Natural killer cell (primary cell): ENCODE data around the gene SH3D19. TPM values are rescaled to one million over a fixed set of nuclear protein-coding genes. Genes with fewer than 3 reads are reported as not detected.

Source experiments
- ATAC-seq, 3 donors: fragments of 150-1000 bp in 2 of 3; fragments of 200-7000 bp in 1 of 3; cut with Tn5 transposase; 1 replicate in 1 of 3; 2 replicates in 2 of 3; pipeline ENCODE4 v1.10.0; 2021; ENCODE audit warnings: mild to moderate bottlenecking in 2 of 3, moderate library complexity in 2 of 3
- DNase-seq, 2 donors: peaks; one replicate each; pipeline versions ENCODE4 v3.0.0 to v3.0.0-alpha.2; 2013 to 2021; ENCODE audit warnings: mixed read lengths in 1 of 2
- H3K27ac ChIP-seq: one replicate; pipeline ENCODE4 v1.5.1; 2013; ENCODE audit warnings: mild to moderate bottlenecking, low read length
- H3K27me3 ChIP-seq: one replicate; pipeline ENCODE4 v1.6.1; 2013; ENCODE audit warnings: low read length; ENCODE audit not compliant: control insufficient read depth, insufficient read depth
- H3K36me3 ChIP-seq: one replicate; pipeline ENCODE4 v1.6.1; 2013; ENCODE audit warnings: low read length; ENCODE audit not compliant: control insufficient read depth, insufficient read depth
- H3K4me1 ChIP-seq: one replicate; pipeline ENCODE4 v1.6.1; 2013; ENCODE audit warnings: low read length; ENCODE audit not compliant: control insufficient read depth, insufficient read depth
- H3K4me3 ChIP-seq: one replicate; pipeline ENCODE4 v1.5.1; 2013; ENCODE audit warnings: low read length
- H3K9me3 ChIP-seq: one replicate; pipeline ENCODE4 v1.6.1; 2013; ENCODE audit warnings: low read length; ENCODE audit not compliant: control insufficient read depth, insufficient read depth
- H3K27ac Mint-ChIP-seq, 2 donors: one replicate each; pipeline ENCODE4 v1.8.0; 2022; ENCODE audit warnings: mild to moderate bottlenecking in 2 of 2, mixed read lengths in 2 of 2, moderate library complexity in 1 of 2
- H3K27me3 Mint-ChIP-seq, 2 donors: one replicate each; pipeline ENCODE4 v1.8.0; 2022; ENCODE audit warnings: low read depth in 2 of 2, mixed read lengths in 2 of 2
- H3K36me3 Mint-ChIP-seq: one replicate; pipeline ENCODE4 v1.8.0; 2022; ENCODE audit warnings: mixed read lengths
- H3K4me1 Mint-ChIP-seq, 2 donors: one replicate each; pipeline ENCODE4 v1.8.0; 2022; ENCODE audit warnings: mixed read lengths in 2 of 2
- H3K4me3 Mint-ChIP-seq: one replicate; pipeline ENCODE4 v1.8.0; 2022; ENCODE audit warnings: mild to moderate bottlenecking, moderate library complexity, mixed read lengths
- H3K9me3 Mint-ChIP-seq, 2 donors: one replicate each; pipeline ENCODE4 v1.8.0; 2022; ENCODE audit warnings: mixed read lengths in 2 of 2
- CTCF ChIP-seq: fragments of 200-600 bp; IDR thresholded peaks from one replicate; pipeline ENCODE4 v1.8.0; 2022; ENCODE audit warnings: antibody characterized with exemption
- WGBS: methylation state at CpG from one replicate; pipeline ENCODE4 v1.1.7; 2013; ENCODE audit warnings: missing lambda C conversion rate; ENCODE audit not compliant: insufficient coverage; 5-methylcytosine and 5-hydroxymethylcytosine counted together
- intact Hi-C: fragments of 100-400 bp; cut with micrococcal nuclease; formaldehyde crosslinking; loops from one replicate; pipeline ENCODE4 v1.14.2; 2022
- total RNA-seq, 4 donors: library from RNA; stranded (reverse); fragments of 120-200 nt in 1 of 4; gene quantifications; one replicate each; pipeline versions ENCODE4 v1.2.3 to v1.2.4, GENCODE V29; 2013 to 2022

SH3D19 gene
- total RNA-seq, 3 donors from 2014 or later (not counting 1 experiment from before 2014, with no cell fraction given) = 0.13 TPM; not detected in 2

DNA sequence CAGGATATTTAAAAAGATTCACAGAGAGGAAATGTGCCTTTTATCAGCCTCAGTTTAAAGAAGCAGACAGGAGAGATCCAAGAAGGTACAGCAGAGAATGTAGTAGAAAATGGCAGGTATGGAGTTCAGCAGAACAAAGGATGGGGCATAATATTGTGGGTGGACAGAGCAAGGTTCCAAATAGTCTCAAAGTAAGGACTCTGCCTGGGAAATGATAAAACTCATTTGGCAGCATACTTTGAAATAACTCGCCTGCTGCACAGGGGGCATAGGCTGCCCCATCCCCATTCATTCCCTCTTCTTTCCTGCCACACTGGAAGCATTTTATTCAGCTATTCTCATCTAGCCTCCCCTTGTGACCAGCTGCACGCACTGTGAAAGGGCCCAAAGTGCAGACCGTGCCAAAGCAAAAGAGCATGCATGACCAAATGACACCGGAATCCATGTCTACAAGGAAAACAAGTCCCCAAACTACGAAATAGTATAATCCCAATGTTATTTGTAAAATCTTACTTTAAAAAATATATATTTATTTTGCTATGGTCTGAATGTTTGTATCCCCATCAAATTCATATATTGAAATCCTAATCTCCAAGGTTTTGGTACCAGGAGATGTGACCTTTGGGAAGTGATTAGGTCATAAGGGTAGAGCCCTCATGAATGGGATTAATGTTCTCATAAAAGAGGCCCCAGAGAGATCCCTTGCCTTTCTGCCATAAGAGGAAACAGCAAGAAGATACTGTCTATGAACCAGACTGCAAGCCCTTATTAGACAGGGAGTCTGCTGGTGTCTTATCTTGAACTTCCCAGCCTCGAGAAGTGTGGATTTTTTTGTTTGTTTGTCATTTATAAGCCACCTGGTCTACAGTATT lies 125.8 kb downstream of the SH3D19 start:
- ATAC-seq (no peak), DNase-seq (no peak)
- intact Hi-C loops = no loop called here
- Mint-ChIP-seq H3K27ac (no peak overlapping the region), H3K4me1 (no peaks in the 10 kb centered on the region), H3K9me3 (no peaks in the 10 kb centered on the region), H3K4me3 (no peak overlapping the region), H3K27me3 (peaks cover 0 to 3% of the 10 kb centered on the region in 2 donors), H3K36me3 (no peaks in the 10 kb centered on the region)
- no peaks in the 10 kb centered on the region for H3K27me3 ChIP-seq
- no peak for TF ChIP-seq CTCF
- no peak overlapping the region for H3K27ac ChIP-seq
- 89% methylated on average over 4 of the region's 6 CpGs for WGBS
- no peaks in the 10 kb centered on the region for H3K9me3 ChIP-seq
- H3K36me3 ChIP-seq = no peaks in the 10 kb centered on the region
- H3K4me3 ChIP-seq = no peak overlapping the region
- no peaks in the 10 kb centered on the region for H3K4me1 ChIP-seq

- H3K4me1 Mint-ChIP-seq = no peaks in the 10 kb centered on the region
- H3K4me1 ChIP-seq = no peaks in the 10 kb centered on the region
- H3K27me3 ChIP-seq = no peaks in the 10 kb centered on the region
- TF ChIP-seq CTCF = no peak
- no peak for DNase-seq
- intact Hi-C loops = no loop called here
- no peaks in the 10 kb centered on the region for H3K36me3 Mint-ChIP-seq
- peaks cover 0 to 3% of the 10 kb centered on the region in 2 donors for H3K27me3 Mint-ChIP-seq
- H3K9me3 Mint-ChIP-seq = no peaks in the 10 kb centered on the region
- 87% methylated on average over 2 of the region's 3 CpGs for WGBS
- H3K4me3 Mint-ChIP-seq = no peak overlapping the region
- no peak overlapping the region for H3K4me3 ChIP-seq
- no peaks in the 10 kb centered on the region for H3K9me3 ChIP-seq
- ATAC-seq = no peak
- H3K27ac Mint-ChIP-seq = no peak overlapping the region
- no peak overlapping the region for H3K27ac ChIP-seq
- no peaks in the 10 kb centered on the region for H3K36me3 ChIP-seq
Observed at GRCh38 chr4:151198748-151199147, 126.7 kb downstream of the SH3D19 start.

DNA sequence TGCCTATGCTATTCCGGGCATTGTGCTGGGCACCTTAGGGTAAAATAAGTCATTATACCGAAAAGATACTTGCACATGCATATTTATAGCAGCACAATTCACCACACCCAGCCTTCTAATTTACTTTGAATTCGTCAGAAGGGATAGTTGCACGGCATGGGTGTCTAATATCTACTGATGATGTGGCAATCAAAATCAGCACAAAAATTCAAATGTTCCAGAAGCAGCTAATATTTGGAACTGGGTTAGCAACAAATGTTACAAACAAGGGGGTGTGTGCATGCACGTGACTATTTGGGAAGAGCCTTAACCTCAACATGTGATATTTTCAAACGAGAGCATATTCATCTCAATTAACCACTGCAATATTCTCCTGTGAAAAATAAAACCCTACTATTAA lies 128.2 kb downstream of the SH3D19 start:
- H3K9me3 Mint-ChIP-seq = no peaks in the 10 kb centered on the region
- no peaks in the 10 kb centered on the region for H3K36me3 Mint-ChIP-seq
- intact Hi-C loops = no loop called here
- no peak for ATAC-seq
- Histone ChIP-seq H3K27ac (no peak overlapping the region), H3K4me1 (no peaks in the 10 kb centered on the region), H3K9me3 (no peaks in the 10 kb centered on the region), H3K27me3 (peaks cover 2% of the 10 kb centered on the region), H3K4me3 (no peak overlapping the region), H3K36me3 (no peaks in the 10 kb centered on the region)
- no peak for TF ChIP-seq CTCF
- no peak overlapping the region for H3K27ac Mint-ChIP-seq
- H3K4me1 Mint-ChIP-seq = no peaks in the 10 kb centered on the region
- H3K4me3 Mint-ChIP-seq = no peak overlapping the region
- H3K27me3 Mint-ChIP-seq = no peaks in the 10 kb centered on the region
- DNase-seq = no peak
- WGBS = 88% methylated on average over 6 of the region's 6 CpGs

GRCh38 chr4:151195801-151196200 lies 129.6 kb downstream of the SH3D19 start:
- Histone ChIP-seq H3K27ac (no peak overlapping the region), H3K4me3 (no peak overlapping the region), H3K36me3 (no peaks in the 10 kb centered on the region), H3K4me1 (no peaks in the 10 kb centered on the region), H3K9me3 (no peaks in the 10 kb centered on the region), H3K27me3 (peaks cover 2% of the 10 kb centered on the region)
- no peaks in the 10 kb centered on the region for H3K36me3 Mint-ChIP-seq
- 35% methylated on average over 4 of the region's 5 CpGs for WGBS
- ATAC-seq = no peak
- no peaks in the 10 kb centered on the region for H3K4me1 Mint-ChIP-seq
- no peaks in the 10 kb centered on the region for H3K27me3 Mint-ChIP-seq
- DNase-seq = no peak
- intact Hi-C loops = no loop called here
- H3K27ac Mint-ChIP-seq = no peak overlapping the region
- H3K4me3 Mint-ChIP-seq = no peak overlapping the region
- no peak for TF ChIP-seq CTCF
- no peaks in the 10 kb centered on the region for H3K9me3 Mint-ChIP-seq
